Right lung (tissue), 5 donors: ENCODE measurements around the gene KRT3. TPM values are rescaled to one million over a fixed set of nuclear protein-coding genes. Genes with fewer than 3 reads are reported as not detected.

Experiments used
- polyA plus RNA-seq, 5 donors: library from polyadenylated mRNA; unstranded; fragments of 120-200 nt; gene quantifications; one replicate each; pipeline versions ENCODE4 v1.2.1 to v1.2.3, GENCODE V29; 2013; ENCODE audit warnings: inconsistent platforms in 1 of 5, low replicate concordance in 1 of 5; ENCODE audit not compliant: insufficient read length in 5 of 5, insufficient read depth in 1 of 5

The KRT3 gene
- polyA plus RNA-seq, 5 donors = not detected

Other genes starting within 250 kb of the KRT3 start
- gene KRT71, start 243.0 kb downstream of the KRT3 start, polyA plus RNA-seq = under 1 TPM in 3 of 5 donors, not detected in 2; 0.06 to 0.12 (median 0.08) TPM
- not detected for gene KRT74, start 222.3 kb downstream of the KRT3 start, polyA plus RNA-seq
- gene KRT72, start 194.7 kb downstream of the KRT3 start, polyA plus RNA-seq = under 1 TPM; 0.09 to 0.46 (median 0.18) TPM
- gene KRT73, start 177.6 kb downstream of the KRT3 start, polyA plus RNA-seq = under 1 TPM in 4 of 5 donors, not detected in 1; 0.10 to 0.19 (median 0.15) TPM
- gene KRT2, start 143.9 kb downstream of the KRT3 start, polyA plus RNA-seq = not detected
- under 1 TPM; 0.25 to 0.81 (median 0.71) TPM for gene KRT1, start 115.7 kb downstream of the KRT3 start, polyA plus RNA-seq
- gene KRT77, start 92.6 kb downstream of the KRT3 start, polyA plus RNA-seq = not detected
- not detected for gene KRT76, start 18.8 kb downstream of the KRT3 start, polyA plus RNA-seq
- gene KRT4, start 18.0 kb upstream of the KRT3 start, polyA plus RNA-seq = 1 to 10 TPM; 1.3 to 6.2 (median 2.8) TPM
- not detected for gene KRT79, start 38.2 kb upstream of the KRT3 start, polyA plus RNA-seq
- gene KRT78, start 52.9 kb upstream of the KRT3 start, polyA plus RNA-seq = under 1 TPM in 1 of 5 donors, not detected in 4; 0.16 TPM
- 100 to 1,000 TPM; 166 to 247 (median 183) TPM for gene KRT8, start 109.0 kb upstream of the KRT3 start, polyA plus RNA-seq
- gene KRT18, start 153.0 kb upstream of the KRT3 start, polyA plus RNA-seq = 100 to 1,000 TPM in 4 of 5 donors, 10 to 100 TPM in 1; 90.5 to 152 (median 114) TPM
- gene EIF4B, start 210.3 kb upstream of the KRT3 start, polyA plus RNA-seq = 100 to 1,000 TPM; 400 to 558 (median 539) TPM